ENCODE measurements around the gene ANO7. TPM values are rescaled to one million over a fixed set of nuclear protein-coding genes. Genes with fewer than 3 reads are reported as not detected.

Gene ANO7
- total and polyA plus RNA-seq, 2 of the 13 experiments (the other 11 are each of a cell fraction or from before 2014, with no cell fraction given): 4.1 to 4.9 TPM

GRCh38 chr2:241267249-241268067 is 79.0 kb downstream of the ANO7 start (continued):
- TF ChIP-seq, protein P1, sequence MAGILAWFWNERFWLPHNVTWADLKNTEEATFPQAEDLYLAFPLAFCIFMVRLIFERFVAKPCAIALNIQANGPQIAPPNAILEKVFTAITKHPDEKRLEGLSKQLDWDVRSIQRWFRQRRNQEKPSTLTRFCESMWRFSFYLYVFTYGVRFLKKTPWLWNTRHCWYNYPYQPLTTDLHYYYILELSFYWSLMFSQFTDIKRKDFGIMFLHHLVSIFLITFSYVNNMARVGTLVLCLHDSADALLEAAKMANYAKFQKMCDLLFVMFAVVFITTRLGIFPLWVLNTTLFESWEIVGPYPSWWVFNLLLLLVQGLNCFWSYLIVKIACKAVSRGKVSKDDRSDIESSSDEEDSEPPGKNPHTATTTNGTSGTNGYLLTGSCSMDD (CRISPR knock-in tag; IDR thresholded peaks at IDR 0.05): no peak
- TF ChIP-seq ZBTB37 (CRISPR knock-in tag; IDR thresholded peaks at IDR 0.05) (no peak), ZBTB33 (CRISPR knock-in tag; IDR thresholded peaks at IDR 0.05) (peak; percentile 59; the same call in 1 of the 2 replicates), ZNF317 (CRISPR knock-in tag; IDR thresholded peaks at IDR 0.05) (peak; percentile 72; the same call in 1 of the 2 replicates), GPBP1L1 (CRISPR knock-in tag; IDR thresholded peaks at IDR 0.05) (no peak), ISL2 (CRISPR knock-in tag; IDR thresholded peaks at IDR 0.05) (no peak), KDM4B (CRISPR knock-in tag; IDR thresholded peaks at IDR 0.05) (no peak), ZNF672 (CRISPR knock-in tag; IDR thresholded peaks at IDR 0.05) (no peak), LCORL (IDR thresholded peaks at IDR 0.05) (no peak), LCORL (CRISPR knock-in tag; IDR thresholded peaks at IDR 0.05) (0 out of 2 replicates have a peak, but pooled peaks have one; percentile 35), ATF7 (IDR thresholded peaks at IDR 0.05) (no peak), ATF7 (CRISPR knock-in tag; IDR thresholded peaks at IDR 0.05) (no peak), PATZ1 (CRISPR knock-in tag; IDR thresholded peaks at IDR 0.05) (peak; percentile 91), ZFX (CRISPR knock-in tag; IDR thresholded peaks at IDR 0.05; ENCODE audit: low read depth) (no peak), RXRA (CRISPR knock-in tag; IDR thresholded peaks at IDR 0.05) (peak; percentile 31; the same call in 1 of the 2 replicates)
- TF ChIP-seq, protein P2, sequence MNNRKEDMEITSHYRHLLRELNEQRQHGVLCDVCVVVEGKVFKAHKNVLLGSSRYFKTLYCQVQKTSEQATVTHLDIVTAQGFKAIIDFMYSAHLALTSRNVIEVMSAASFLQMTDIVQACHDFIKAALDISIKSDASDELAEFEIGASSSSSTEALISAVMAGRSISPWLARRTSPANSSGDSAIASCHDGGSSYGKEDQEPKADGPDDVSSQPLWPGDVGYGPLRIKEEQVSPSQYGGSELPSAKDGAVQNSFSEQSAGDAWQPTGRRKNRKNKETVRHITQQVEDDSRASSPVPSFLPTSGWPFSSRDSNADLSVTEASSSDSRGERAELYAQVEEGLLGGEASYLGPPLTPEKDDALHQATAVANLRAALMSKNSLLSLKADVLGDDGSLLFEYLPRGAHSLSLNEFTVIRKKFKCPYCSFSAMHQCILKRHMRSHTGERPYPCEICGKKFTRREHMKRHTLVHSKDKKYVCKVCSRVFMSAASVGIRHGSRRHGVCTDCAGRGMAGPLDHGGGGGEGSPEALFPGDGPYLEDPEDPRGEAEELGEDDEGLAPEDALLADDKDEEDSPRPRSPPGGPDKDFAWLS (CRISPR knock-in tag; IDR thresholded peaks at IDR 0.05; ENCODE audit: borderline replicate concordance): no peak
- TF ChIP-seq, protein P3, sequence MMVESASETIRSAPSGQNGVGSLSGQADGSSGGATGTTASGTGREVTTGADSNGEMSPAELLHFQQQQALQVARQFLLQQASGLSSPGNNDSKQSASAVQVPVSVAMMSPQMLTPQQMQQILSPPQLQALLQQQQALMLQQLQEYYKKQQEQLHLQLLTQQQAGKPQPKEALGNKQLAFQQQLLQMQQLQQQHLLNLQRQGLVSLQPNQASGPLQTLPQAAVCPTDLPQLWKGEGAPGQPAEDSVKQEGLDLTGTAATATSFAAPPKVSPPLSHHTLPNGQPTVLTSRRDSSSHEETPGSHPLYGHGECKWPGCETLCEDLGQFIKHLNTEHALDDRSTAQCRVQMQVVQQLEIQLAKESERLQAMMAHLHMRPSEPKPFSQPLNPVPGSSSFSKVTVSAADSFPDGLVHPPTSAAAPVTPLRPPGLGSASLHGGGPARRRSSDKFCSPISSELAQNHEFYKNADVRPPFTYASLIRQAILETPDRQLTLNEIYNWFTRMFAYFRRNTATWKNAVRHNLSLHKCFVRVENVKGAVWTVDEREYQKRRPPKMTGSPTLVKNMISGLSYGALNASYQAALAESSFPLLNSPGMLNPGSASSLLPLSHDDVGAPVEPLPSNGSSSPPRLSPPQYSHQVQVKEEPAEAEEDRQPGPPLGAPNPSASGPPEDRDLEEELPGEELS (CRISPR knock-in tag; IDR thresholded peaks at IDR 0.05): no peak
